HepG2 (cell line): ENCODE results near the gene WDR26. TPM values are rescaled to one million over a fixed set of nuclear protein-coding genes. Genes with fewer than 3 reads are reported as not detected.

Source experiments
- ATAC-seq: fragments of 200-7000 bp; cut with Tn5 transposase; 3 replicates; pipeline ENCODE4 v1.9.1; 2020; ENCODE audit warnings: mild to moderate bottlenecking, moderate library complexity
- BruUV-seq: library from RNA; stranded (reverse); fragments of 400-500 nt; replicated peaks from 2 replicates; lab custom pipeline; 2021; lab: Mats Ljungman, UMichigan
- CTCF ChIA-PET: fragments of 300-600 bp; formaldehyde crosslinking; extraction: SDS; loops from one replicate; lab custom pipeline; 2021; ENCODE audit warnings: low total read pairs, inconsistent platforms, low intra/inter-chr PET ratio; lab: Yijun Ruan, JAX
- POLR2A ChIA-PET: fragments of 350-600 bp; sonication (Branson Sonifier 250); formaldehyde crosslinking; loops from one replicate; lab custom pipeline; 2020; ENCODE audit warnings: antibody characterized with exemption, inconsistent platforms; lab: Yijun Ruan, JAX
- DNase-seq: peaks from one replicate; pipeline ENCODE4 v3.0.0-alpha.2; 2015; ENCODE audit warnings: low spot score
- FAIRE-seq: peaks from 3 replicates; lab custom pipeline; 2011; peaks lifted over from hg19 to GRCh38; lab: Jason Lieb, UNC
- H2AFZ ChIP-seq: one replicate; pipeline ENCODE4 v1.6.1; 2011; ENCODE audit warnings: low read length, inconsistent platforms
- H3K27ac ChIP-seq: fragments of 300-600 bp; 3 replicates; pipeline ENCODE4 v1.8.0; 2011; ENCODE audit warnings: mixed run types, mild to moderate bottlenecking, mixed read lengths, low read length, inconsistent platforms; ENCODE audit not compliant: insufficient read depth; ENCODE audit errors: extremely low read length
- H3K27me3 ChIP-seq, 2 experiments: fragments of 200-600 bp in 1 of 2; 2 replicates in 1 of 2; 3 replicates in 1 of 2; pipeline versions ENCODE4 v1.6.0 to v1.8.0; 2011; ENCODE audit warnings: low read length in 2 of 2, mild to moderate bottlenecking in 2 of 2, moderate library complexity in 2 of 2, inconsistent platforms in 1 of 2; ENCODE audit not compliant: insufficient read depth in 2 of 2, control insufficient read depth in 1 of 2
- H3K36me3 ChIP-seq, 2 experiments: fragments of 200-600 bp in 1 of 2; replicated peaks in 1 of 2; 2 replicates in 1 of 2; 3 replicates in 1 of 2; pipeline versions ENCODE4 v1.5.1 to v1.8.0; 2011; ENCODE audit warnings: low read length in 2 of 2, inconsistent platforms in 1 of 2; ENCODE audit not compliant: insufficient read depth in 2 of 2, control insufficient read depth in 1 of 2
- H3K4me1 ChIP-seq: 2 replicates; pipeline ENCODE4 v1.5.1; 2012; ENCODE audit warnings: low read length, inconsistent platforms; ENCODE audit not compliant: insufficient read depth
- H3K4me2 ChIP-seq: 2 replicates; pipeline ENCODE4 v1.6.0; 2011; ENCODE audit warnings: low read depth, low read length, inconsistent platforms
- H3K4me3 ChIP-seq, 3 experiments: fragments of 200-600 bp in 1 of 3; sonication (generic), shearing (Covaris generic) in 1 of 3; replicated peaks in 1 of 3; 2 replicates each; pipeline ENCODE4 v1.5.1; 2011 to 2016; ENCODE audit warnings: low read length in 3 of 3, inconsistent platforms in 2 of 3, low read depth in 2 of 3, mild to moderate bottlenecking in 2 of 3, control low read depth in 1 of 3, mixed read lengths in 1 of 3; ENCODE audit not compliant: insufficient read depth in 1 of 3
- H3K79me2 ChIP-seq: one replicate; pipeline ENCODE4 v1.6.1; 2011; ENCODE audit warnings: low read length, inconsistent platforms; ENCODE audit not compliant: insufficient read depth
- H3K9ac ChIP-seq: 2 replicates; pipeline ENCODE4 v1.6.0; 2011; ENCODE audit warnings: mild to moderate bottlenecking, low read depth, low read length, inconsistent platforms; ENCODE audit not compliant: insufficient read depth
- H3K9me3 ChIP-seq: 2 replicates; pipeline ENCODE4 v1.5.1; 2012; ENCODE audit warnings: mild to moderate bottlenecking, low read length
- H4K20me1 ChIP-seq: 2 replicates; pipeline ENCODE4 v1.6.0; 2011; ENCODE audit warnings: inconsistent platforms, mild to moderate bottlenecking, low read length, moderate library complexity; ENCODE audit not compliant: insufficient read depth
- ARID3A ChIP-seq: IDR thresholded peaks from 2 replicates; pipeline ENCODE4 v1.6.1; 2012; ENCODE audit warnings: low read depth, low read length, improper control_type of control experiment
- FOSL2 ChIP-seq: sonication (generic); formaldehyde crosslinking; IDR thresholded peaks from 2 replicates; pipeline ENCODE4 v1.4.0; 2020; ENCODE audit warnings: missing genetic modification reagents
- NR1H2 ChIP-seq: sonication (generic); formaldehyde crosslinking; IDR thresholded peaks from 2 replicates; pipeline ENCODE4 v1.8.1; 2022; ENCODE audit warnings: low read depth, missing genetic modification reagents, borderline replicate concordance
- POLR2AphosphoS2 ChIP-seq: IDR thresholded peaks from 2 replicates; pipeline ENCODE4 v1.6.1; 2011; ENCODE audit warnings: low read depth, low read length, improper control_type of control experiment
- RAD51 ChIP-seq: fragments of 450-650 bp; IDR thresholded peaks from 2 replicates; pipeline ENCODE4 v1.6.1; 2016; ENCODE audit warnings: borderline replicate concordance
- SAP130 ChIP-seq: IDR thresholded peaks from 2 replicates; pipeline ENCODE4 v1.6.1; 2016; ENCODE audit warnings: low read depth
- ZMAT3 ChIP-seq: sonication (generic); formaldehyde crosslinking; conservative IDR thresholded peaks from 2 replicates; pipeline ENCODE4 v1.7.0; 2021; ENCODE audit warnings: missing genetic modification reagents
- ZNF121 ChIP-seq: sonication (generic); formaldehyde crosslinking; IDR thresholded peaks from 2 replicates; pipeline ENCODE4 v1.5.0; 2020; ENCODE audit warnings: mild to moderate bottlenecking, missing genetic modification reagents
- ZNF343 ChIP-seq: sonication (generic); formaldehyde crosslinking; IDR thresholded peaks from 2 replicates; pipeline ENCODE4 v1.4.0; 2020; ENCODE audit warnings: mild to moderate bottlenecking, missing genetic modification reagents
- ZNF543 ChIP-seq: sonication (generic); formaldehyde crosslinking; IDR thresholded peaks from 2 replicates; pipeline ENCODE4 v1.4.0; 2020; ENCODE audit warnings: mild to moderate bottlenecking, missing genetic modification reagents
- ZNF777 ChIP-seq: sonication (generic); formaldehyde crosslinking; IDR thresholded peaks from 2 replicates; pipeline ENCODE4 v1.4.0; 2020; ENCODE audit warnings: missing genetic modification reagents
- ZSCAN30 ChIP-seq: sonication (generic); formaldehyde crosslinking; IDR thresholded peaks from 2 replicates; pipeline ENCODE4 v1.5.0; 2020; ENCODE audit warnings: mild to moderate bottlenecking, missing genetic modification reagents
- WGBS: methylation state at CpG from one replicate; pipeline ENCODE4 v1.1.6; 2017; ENCODE audit warnings: low lambda C conversion rate; 5-methylcytosine and 5-hydroxymethylcytosine counted together
- in situ Hi-C: cut with HindIII; loops from 2 replicates; pipeline ENCODE4 v1.10.0; 2017; ENCODE audit warnings: low pct_unique_long_range_greater_than_20kb; ENCODE audit not compliant: extremely low pct_ligation_motif_present
- intact Hi-C: fragments of 100-400 bp; cut with micrococcal nuclease; formaldehyde crosslinking; loops from one replicate; pipeline ENCODE4 v1.10.0; 2022; ENCODE audit not compliant: unreplicated experiment
- polyA plus RNA-seq, 8 experiments: library from polyadenylated mRNA; depleted of rRNA in 3 of 8; stranded (reverse) in 7 of 8; unstranded in 1 of 8; fragments of >200 nt; fragmentation: Illumina TruSeq in 4 of 8; extraction: Trizol in 4 of 8; gene quantifications; 2 replicates each; pipeline versions ENCODE4 v1.2.1 to v1.2.3, GENCODE V29; 2011 to 2016; ENCODE audit warnings: low read depth in 4 of 8, missing spikeins in 1 of 8, mixed read lengths in 1 of 8; ENCODE audit not compliant: insufficient read depth in 1 of 8
- total RNA-seq, 5 experiments: library from RNA; depleted of rRNA; stranded (reverse); fragments of >200 nt; fragmentation: Illumina TruSeq; extraction: Trizol; gene quantifications; 2 replicates each; pipeline ENCODE4 v1.2.3, GENCODE V29; 2016; ENCODE audit warnings: low read depth in 1 of 5
- TF ChIP-seq, protein P1 (sequence below): sonication (generic); formaldehyde crosslinking; IDR thresholded peaks from 2 replicates; pipeline ENCODE4 v1.5.1; 2020; ENCODE audit warnings: mild to moderate bottlenecking, missing genetic modification reagents, moderate library complexity

The WDR26 gene
- total and polyA plus RNA-seq, 2 of the 13 experiments (the other 11 are each of a cell fraction or from before 2014, with no cell fraction given), result 13.2 to 23.7 TPM

DNA sequence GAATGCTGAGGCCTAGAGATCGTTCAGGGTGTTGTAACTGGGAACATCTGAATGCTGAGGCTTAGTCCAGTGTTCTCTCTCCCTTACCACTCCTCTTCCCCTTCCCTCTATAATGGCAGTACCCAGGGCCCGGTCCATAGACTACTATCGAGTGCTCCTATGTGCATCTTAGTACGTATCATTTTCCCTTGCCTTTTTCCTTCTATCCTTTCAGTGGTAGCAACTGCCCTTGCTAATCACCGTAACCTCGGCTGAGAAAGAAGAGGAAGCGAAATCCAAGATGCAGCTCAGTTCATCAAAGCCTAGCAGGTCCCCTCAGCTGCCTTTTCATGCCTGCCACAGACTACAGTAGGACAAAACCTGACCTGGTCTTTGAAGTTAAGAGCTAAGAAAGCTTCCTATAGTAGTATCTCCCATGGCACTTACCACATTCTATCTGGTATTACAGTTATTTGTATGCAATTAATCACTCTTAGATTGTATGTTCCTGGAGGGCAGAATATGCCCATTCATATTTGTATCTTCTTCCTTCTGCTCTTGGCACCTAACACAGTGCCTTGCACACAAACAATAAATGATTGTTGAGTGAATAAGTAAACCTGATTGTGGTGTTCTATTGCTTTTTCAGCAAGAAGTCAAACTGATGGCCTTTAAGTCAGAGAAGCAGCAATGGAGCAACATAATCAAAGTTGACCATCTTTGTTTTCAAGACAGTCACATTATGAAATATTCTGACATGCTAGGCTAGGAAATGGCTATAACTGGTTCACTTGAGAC lies 55.6 kb downstream of the WDR26 start:
- TF ChIP-seq RAD51, result no peak
- no peak for TF ChIP-seq POLR2AphosphoS2
- TF ChIP-seq, all 625 proteins: peak for 0
- DNase-seq, result no peak
- WGBS, result 91% methylated on average over 7 of the region's 7 CpGs
- ChIA-PET POLR2A (no interaction called here), CTCF (no interaction called here)
- H3K79me2 ChIP-seq, result no peaks in the 10 kb centered on the region
- intact Hi-C loops, result no loop called here
- H3K4me3 ChIP-seq, result no peak overlapping the region
- no peaks in the 10 kb centered on the region for H3K9me3 ChIP-seq
- H3K36me3 ChIP-seq, result peaks cover 4 to 20% of the 10 kb centered on the region in 2 experiments; a peak in 4 of 5 replicates
- BruUV-seq, result no TSS peak
- FAIRE-seq, result no peak
- in situ Hi-C loops, result no loop called here
- no peak overlapping the region for H2AFZ ChIP-seq
- H4K20me1 ChIP-seq, result no peaks in the 10 kb centered on the region
- no peaks in the 10 kb centered on the region for H3K27me3 ChIP-seq
- H3K27ac ChIP-seq, result no peak overlapping the region
- ATAC-seq, result no peak
- H3K4me2 ChIP-seq, result no peak overlapping the region
- no peak overlapping the region for H3K9ac ChIP-seq
- H3K4me1 ChIP-seq, result peaks cover 11% of the 10 kb centered on the region

GRCh38 chr1:224377676-224378006 lies 57.0 kb downstream of the WDR26 start:
- WGBS, result 83% methylated on average over 2 of the region's 2 CpGs
- DNase-seq, result peak; percentile 3
- Histone ChIP-seq H2AFZ (no peak overlapping the region), H3K79me2 (no peaks in the 10 kb centered on the region), H3K27ac (no peak overlapping the region), H3K36me3 (peaks cover 4 to 28% of the 10 kb centered on the region in 2 experiments; a peak in 4 of 5 replicates), H3K4me2 (no peak overlapping the region), H3K9ac (no peak overlapping the region), H3K4me1 (peaks cover 11% of the 10 kb centered on the region), H4K20me1 (no peaks in the 10 kb centered on the region), H3K27me3 (no peaks in the 10 kb centered on the region), H3K4me3 (no peak overlapping the region)
- FAIRE-seq, result no peak
- CTCF ChIA-PET, result no interaction called here
- ATAC-seq, result peak; percentile 51; the same call in 2 of the 3 replicates
- no TSS peak for BruUV-seq
- in situ Hi-C loops, result no loop called here
- POLR2A ChIA-PET, result no interaction called here
- intact Hi-C loops, result no loop called here
- TF ChIP-seq NR1H2 (CRISPR knock-in tag) (no peak), FOSL2 (peak; percentile 20; the same call in 1 of the 2 replicates), ZMAT3 (CRISPR knock-in tag) (no peak), ZSCAN30 (CRISPR knock-in tag) (no peak), ARID3A (no peak), SAP130 (CRISPR knock-in tag) (0 out of 2 replicates have a peak, but pooled peaks have one; percentile 18), ZNF343 (CRISPR knock-in tag) (no peak), ZNF543 (CRISPR knock-in tag) (no peak), ZNF121 (0 out of 2 replicates have a peak, but pooled peaks have one; percentile 19), ZNF777 (CRISPR knock-in tag) (no peak)
- TF ChIP-seq, protein P1, sequence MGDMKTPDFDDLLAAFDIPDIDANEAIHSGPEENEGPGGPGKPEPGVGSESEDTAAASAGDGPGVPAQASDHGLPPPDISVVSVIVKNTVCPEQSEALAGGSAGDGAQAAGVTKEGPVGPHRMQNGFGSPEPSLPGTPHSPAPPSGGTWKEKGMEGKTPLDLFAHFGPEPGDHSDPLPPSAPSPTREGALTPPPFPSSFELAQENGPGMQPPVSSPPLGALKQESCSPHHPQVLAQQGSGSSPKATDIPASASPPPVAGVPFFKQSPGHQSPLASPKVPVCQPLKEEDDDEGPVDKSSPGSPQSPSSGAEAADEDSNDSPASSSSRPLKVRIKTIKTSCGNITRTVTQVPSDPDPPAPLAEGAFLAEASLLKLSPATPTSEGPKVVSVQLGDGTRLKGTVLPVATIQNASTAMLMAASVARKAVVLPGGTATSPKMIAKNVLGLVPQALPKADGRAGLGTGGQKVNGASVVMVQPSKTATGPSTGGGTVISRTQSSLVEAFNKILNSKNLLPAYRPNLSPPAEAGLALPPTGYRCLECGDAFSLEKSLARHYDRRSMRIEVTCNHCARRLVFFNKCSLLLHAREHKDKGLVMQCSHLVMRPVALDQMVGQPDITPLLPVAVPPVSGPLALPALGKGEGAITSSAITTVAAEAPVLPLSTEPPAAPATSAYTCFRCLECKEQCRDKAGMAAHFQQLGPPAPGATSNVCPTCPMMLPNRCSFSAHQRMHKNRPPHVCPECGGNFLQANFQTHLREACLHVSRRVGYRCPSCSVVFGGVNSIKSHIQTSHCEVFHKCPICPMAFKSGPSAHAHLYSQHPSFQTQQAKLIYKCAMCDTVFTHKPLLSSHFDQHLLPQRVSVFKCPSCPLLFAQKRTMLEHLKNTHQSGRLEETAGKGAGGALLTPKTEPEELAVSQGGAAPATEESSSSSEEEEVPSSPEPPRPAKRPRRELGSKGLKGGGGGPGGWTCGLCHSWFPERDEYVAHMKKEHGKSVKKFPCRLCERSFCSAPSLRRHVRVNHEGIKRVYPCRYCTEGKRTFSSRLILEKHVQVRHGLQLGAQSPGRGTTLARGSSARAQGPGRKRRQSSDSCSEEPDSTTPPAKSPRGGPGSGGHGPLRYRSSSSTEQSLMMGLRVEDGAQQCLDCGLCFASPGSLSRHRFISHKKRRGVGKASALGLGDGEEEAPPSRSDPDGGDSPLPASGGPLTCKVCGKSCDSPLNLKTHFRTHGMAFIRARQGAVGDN (CRISPR knock-in tag), result no peak
- TF ChIP-seq, all 625 proteins: peak for 3
- no peaks in the 10 kb centered on the region for H3K9me3 ChIP-seq
